ENCODE measurements around the gene C1GALT1C1.
A peak's percentile ranks its signal among the peaks of the same experiment; 100 is the strongest.
"Not testable (repeated sequence)": the region's sequence is repeated elsewhere in the genome, so short reads cannot be mapped to it uniquely, and the experiment has no call there.

C1GALT1C1 gene

DNA sequence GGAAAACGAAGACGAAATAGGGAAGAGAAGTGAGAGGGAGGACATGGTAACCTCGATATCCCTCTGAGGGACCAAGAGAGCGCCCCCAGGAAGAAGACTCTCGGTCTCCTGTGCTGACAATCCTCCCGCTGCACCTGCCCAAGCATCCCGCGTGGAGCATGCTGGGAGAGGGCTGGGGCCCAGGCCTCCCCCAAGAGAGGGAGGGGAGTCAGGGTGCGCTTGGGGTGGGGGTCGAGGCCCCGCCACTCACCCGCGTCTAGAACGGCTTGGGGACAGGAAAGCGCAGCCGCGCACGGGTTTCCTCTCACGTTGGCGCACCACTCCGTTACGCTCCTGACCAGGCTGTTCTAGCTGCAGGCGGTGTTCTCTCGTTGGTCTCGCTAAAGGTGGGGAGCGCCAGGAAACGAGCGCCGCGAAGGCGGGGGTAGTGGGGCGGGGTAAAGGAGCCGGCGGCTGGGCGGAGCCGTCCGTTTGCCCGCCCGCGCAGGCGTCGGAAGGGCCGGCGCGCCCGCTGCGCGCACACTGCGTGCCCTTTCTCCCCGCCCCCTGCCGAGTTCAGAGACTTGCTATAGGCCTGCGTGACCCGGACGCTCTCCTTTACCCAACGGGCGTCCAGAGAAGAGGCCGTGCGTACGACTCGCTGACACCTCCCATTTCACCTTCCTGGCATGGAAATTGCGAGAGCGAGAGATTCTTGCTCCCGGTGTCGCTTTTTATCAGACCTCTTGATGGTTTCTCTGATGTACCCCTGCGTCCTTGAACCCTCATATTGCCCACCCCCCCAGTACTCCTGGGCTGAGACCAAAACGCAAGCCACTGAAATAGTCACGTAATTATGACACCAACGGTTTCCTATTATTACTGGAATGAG is at the start of gene C1GALT1C1:
Gene C1GALT1C1 (minus strand): TSS at position 388 of the 871 bp plus-strand sequence. CDS start 2,888 bp downstream, outside the sequence.
- Histone ChIP-seq H3K27me3 (ENCODE audit: control insufficient read depth, insufficient read depth, low read length) (no peaks in the 10 kb centered on the region), H3K36me3 (ENCODE audit: control insufficient read depth, insufficient read depth, low read length) (no peaks in the 10 kb centered on the region), H3K9me3 (ENCODE audit: control insufficient read depth, low read length) (no peaks in the 10 kb centered on the region), H3K9ac (ENCODE audit: low read length) (peak within 1 kb of the TSS; percentile 84), H3K4me3 (ENCODE audit: low read length) (peak within 1 kb of the TSS; percentile 36), H3K4me1 (ENCODE audit: control insufficient read depth, insufficient read depth, low read length) (no peaks in the 10 kb centered on the region)

DNA sequence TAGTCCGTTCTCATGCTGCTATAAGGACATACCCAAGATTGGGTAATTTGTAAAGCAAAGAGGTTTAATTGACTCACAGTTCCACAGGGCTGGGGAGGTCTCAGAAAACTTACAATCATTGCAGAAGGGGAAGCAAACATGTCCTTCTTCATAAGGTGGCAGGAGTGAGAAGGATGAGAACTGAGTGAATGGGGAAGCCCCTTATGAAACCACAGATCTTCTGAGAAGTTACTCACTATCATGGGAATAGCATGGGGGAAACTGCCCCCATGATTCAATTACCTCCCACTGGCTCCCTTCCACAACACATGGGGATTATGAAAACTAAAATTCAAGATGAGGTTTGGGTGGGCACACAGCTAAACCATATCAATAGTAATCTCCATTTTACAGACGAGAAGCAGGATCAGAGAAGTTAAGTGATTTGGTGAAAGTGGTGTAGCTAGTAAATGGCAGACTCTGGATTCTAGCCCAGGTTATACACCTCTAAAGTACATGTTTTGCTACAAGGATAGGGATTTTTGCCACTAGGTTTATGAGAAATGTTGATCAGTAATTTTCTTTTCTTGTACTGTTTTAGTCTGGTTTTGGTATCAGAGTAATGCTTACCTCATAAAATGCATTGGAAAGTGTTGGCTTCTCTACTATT is 47.3 kb upstream of the C1GALT1C1 start:
- Histone ChIP-seq H3K4me1 (ENCODE audit: control insufficient read depth, insufficient read depth, low read length) (peaks cover 9% of the 10 kb centered on the region), H3K27me3 (ENCODE audit: control insufficient read depth, insufficient read depth, low read length) (no peaks in the 10 kb centered on the region), H3K36me3 (ENCODE audit: control insufficient read depth, insufficient read depth, low read length) (no peaks in the 10 kb centered on the region), H3K4me3 (ENCODE audit: low read length) (no peak overlapping the region), H3K9me3 (ENCODE audit: control insufficient read depth, low read length) (no peaks in the 10 kb centered on the region), H3K9ac (ENCODE audit: low read length) (no peak overlapping the region)

DNA sequence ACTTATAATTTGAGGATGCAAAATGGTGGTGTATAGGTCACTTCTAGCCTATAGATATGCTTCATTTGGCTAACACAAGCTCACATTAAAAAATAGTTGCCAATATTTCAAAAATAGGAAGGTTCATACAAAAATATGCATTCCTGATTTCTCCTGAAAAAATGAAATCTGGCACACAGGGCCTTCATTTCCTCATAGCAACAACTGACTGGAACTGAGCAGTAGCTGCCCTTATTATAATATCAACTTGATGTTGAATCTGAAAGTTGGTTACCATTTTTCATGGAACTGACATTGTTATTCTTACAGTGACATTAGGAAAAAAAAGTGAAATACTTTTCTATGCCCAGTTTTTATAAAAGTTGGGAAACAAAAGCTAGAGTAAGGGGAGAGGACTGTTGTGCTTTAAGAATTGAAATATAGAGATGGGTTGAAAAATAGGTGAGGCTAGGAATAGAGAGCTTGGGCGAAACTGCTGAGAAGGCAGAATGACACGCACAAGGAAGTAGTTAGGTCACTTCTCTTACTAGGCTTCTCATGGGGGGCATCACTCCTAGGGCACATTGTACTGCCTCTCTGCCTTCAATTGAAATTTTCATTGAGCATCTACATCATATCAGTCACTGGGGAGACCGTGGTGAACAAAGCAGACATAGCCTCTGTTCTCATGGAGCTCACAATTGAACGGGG is 43.1 kb upstream of the C1GALT1C1 start:
- H3K4me1 ChIP-seq (ENCODE audit: control insufficient read depth, insufficient read depth, low read length): peaks cover 15% of the 10 kb centered on the region
- H3K9me3 ChIP-seq (ENCODE audit: control insufficient read depth, low read length): no peaks in the 10 kb centered on the region
- H3K36me3 ChIP-seq (ENCODE audit: control insufficient read depth, insufficient read depth, low read length): no peaks in the 10 kb centered on the region
- no peak overlapping the region for H3K4me3 ChIP-seq (ENCODE audit: low read length)
- no peak overlapping the region for H3K9ac ChIP-seq (ENCODE audit: low read length)
- no peaks in the 10 kb centered on the region for H3K27me3 ChIP-seq (ENCODE audit: control insufficient read depth, insufficient read depth, low read length)

DNA sequence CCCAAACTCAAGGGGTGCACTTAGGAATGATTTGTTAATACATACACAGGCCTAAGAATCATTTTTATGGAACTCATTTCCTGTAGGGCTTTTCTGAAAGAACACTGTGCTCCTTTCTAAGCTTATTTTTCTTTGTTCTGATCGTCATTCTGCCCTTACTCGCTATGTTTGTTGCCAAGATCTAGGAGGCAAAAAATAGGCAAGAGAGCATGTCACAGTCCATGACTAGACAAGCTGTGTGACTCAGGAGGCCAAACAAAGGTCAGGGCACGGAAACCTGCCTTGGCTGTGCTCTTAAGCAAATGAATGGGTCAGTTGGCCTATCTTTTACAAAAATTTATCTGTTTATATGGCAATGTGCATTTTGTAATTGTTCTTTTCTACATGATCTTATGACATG is 42.5 kb upstream of the C1GALT1C1 start:
- Histone ChIP-seq H3K9ac (ENCODE audit: low read length) (no peak overlapping the region), H3K9me3 (ENCODE audit: control insufficient read depth, low read length) (no peaks in the 10 kb centered on the region), H3K4me3 (ENCODE audit: low read length) (no peak overlapping the region), H3K27me3 (ENCODE audit: control insufficient read depth, insufficient read depth, low read length) (no peaks in the 10 kb centered on the region), H3K4me1 (ENCODE audit: control insufficient read depth, insufficient read depth, low read length) (peaks cover 15% of the 10 kb centered on the region), H3K36me3 (ENCODE audit: control insufficient read depth, insufficient read depth, low read length) (no peaks in the 10 kb centered on the region)

DNA sequence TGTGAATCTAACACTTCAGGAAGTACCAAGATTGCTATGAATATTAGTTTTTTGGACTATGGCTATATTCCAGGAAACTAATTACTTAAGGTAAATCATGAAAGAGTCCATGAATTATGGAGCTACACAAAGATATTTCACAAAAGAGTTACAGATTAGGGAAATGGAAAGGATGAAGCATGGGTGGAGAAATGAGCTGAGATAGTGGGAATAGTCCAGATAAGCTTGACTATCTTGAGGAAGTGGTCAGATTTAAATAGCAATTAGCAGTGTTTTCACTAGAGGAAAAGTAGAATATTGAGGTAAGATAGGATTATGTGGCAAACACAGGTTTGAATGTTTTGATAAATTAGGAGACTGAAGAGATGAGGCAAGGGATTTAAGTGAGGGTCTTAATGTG is 42.1 kb upstream of the C1GALT1C1 start:
- Histone ChIP-seq H3K4me3 (ENCODE audit: low read length) (no peak overlapping the region), H3K4me1 (ENCODE audit: control insufficient read depth, insufficient read depth, low read length) (peaks cover 15% of the 10 kb centered on the region), H3K27me3 (ENCODE audit: control insufficient read depth, insufficient read depth, low read length) (no peaks in the 10 kb centered on the region), H3K9me3 (ENCODE audit: control insufficient read depth, low read length) (no peaks in the 10 kb centered on the region), H3K36me3 (ENCODE audit: control insufficient read depth, insufficient read depth, low read length) (no peaks in the 10 kb centered on the region), H3K9ac (ENCODE audit: low read length) (no peak overlapping the region)

DNA sequence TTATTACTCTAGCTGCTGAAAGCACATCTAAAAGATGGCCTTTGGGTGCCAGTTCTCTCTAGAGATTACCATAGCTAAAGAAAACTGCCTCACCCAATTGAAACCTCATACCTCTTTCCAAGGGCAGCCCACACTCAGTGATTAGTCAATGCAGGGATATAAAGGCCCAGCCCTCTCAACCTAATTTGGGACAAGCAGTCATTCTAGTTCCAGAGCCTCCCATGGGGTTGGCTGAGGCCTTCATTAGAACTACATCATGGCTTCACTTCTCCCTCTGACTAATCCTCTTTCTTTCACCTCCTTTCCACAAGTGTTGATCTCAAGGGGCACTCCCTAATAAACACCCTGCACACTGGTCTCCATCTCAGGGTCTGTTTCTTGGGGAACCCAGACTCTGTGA is 38.5 kb upstream of the C1GALT1C1 start:
- Histone ChIP-seq H3K4me1 (ENCODE audit: control insufficient read depth, insufficient read depth, low read length) (peaks cover 15% of the 10 kb centered on the region), H3K36me3 (ENCODE audit: control insufficient read depth, insufficient read depth, low read length) (no peaks in the 10 kb centered on the region), H3K4me3 (ENCODE audit: low read length) (no peak overlapping the region), H3K27me3 (ENCODE audit: control insufficient read depth, insufficient read depth, low read length) (no peaks in the 10 kb centered on the region), H3K9ac (ENCODE audit: low read length) (no peak overlapping the region), H3K9me3 (ENCODE audit: control insufficient read depth, low read length) (no peaks in the 10 kb centered on the region)

DNA sequence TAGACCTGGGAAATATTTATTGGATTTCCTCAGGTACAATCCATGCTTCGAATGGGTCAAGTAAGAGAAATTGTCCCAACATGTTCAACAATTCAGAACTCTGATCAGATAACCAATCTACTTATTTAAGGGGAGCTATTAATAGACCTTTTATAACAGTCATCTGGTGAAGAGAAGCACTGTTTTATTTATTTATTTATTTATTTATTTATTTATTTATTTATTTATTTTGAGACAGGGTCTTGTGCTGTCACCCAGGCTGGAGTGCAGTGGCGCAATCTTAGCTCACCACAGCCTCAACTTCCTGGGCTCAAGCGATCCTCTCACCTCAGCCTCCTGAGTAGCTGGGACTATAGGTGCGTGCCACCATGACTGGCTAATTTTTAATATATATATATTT is 34.7 kb upstream of the C1GALT1C1 start:
- H3K27me3 ChIP-seq (ENCODE audit: control insufficient read depth, insufficient read depth, low read length); H3K9ac ChIP-seq (ENCODE audit: low read length); H3K36me3 ChIP-seq (ENCODE audit: control insufficient read depth, insufficient read depth, low read length); H3K4me3 ChIP-seq (ENCODE audit: low read length); H3K9me3 ChIP-seq (ENCODE audit: control insufficient read depth, low read length); H3K4me1 ChIP-seq (ENCODE audit: control insufficient read depth, insufficient read depth, low read length): not testable (repeated sequence)

DNA sequence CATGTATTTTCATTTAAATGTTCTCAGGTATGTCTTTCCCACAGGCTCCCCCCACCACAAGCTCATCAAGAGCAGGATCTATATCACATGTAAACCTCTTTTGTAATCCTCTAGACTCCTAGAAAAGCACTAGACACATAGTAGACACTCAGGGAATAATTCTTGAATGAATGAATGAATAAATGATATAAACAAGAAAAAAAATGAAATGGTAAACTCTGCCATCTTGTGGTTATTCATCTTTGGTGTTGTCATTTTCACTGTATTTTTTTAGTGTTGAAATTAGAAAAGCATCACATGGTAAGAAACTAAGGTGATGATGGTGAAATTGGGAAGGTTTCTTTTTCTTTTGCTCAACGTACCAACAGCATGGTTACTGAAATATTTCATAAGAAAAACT is 34.2 kb upstream of the C1GALT1C1 start:
- no peak overlapping the region for H3K4me3 ChIP-seq (ENCODE audit: low read length)
- H3K9ac ChIP-seq (ENCODE audit: low read length): no peak overlapping the region
- H3K27me3 ChIP-seq (ENCODE audit: control insufficient read depth, insufficient read depth, low read length): no peaks in the 10 kb centered on the region
- H3K4me1 ChIP-seq (ENCODE audit: control insufficient read depth, insufficient read depth, low read length): no peaks in the 10 kb centered on the region
- H3K9me3 ChIP-seq (ENCODE audit: control insufficient read depth, low read length): no peaks in the 10 kb centered on the region
- no peaks in the 10 kb centered on the region for H3K36me3 ChIP-seq (ENCODE audit: control insufficient read depth, insufficient read depth, low read length)

DNA sequence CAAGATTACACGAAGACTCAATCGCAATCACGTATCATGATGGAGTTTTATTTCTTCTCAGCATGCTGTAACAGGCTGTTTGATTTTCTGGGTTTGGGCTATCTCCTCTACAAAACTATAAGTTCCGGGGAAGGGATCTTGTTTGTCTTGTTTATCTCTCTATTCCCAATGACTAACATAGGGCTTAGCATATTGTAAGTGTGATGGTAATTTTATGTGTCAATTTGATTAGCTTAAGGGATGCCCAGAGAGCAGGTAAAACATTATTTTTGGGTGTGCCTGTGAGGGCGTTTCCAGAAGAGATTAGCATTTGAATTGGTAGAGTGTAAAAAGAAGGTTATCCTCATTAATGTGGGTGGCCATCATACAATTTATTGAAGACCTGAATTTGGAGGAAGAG is 32.8 kb upstream of the C1GALT1C1 start:
- Histone ChIP-seq H3K4me1 (ENCODE audit: control insufficient read depth, insufficient read depth, low read length) (no peaks in the 10 kb centered on the region), H3K36me3 (ENCODE audit: control insufficient read depth, insufficient read depth, low read length) (no peaks in the 10 kb centered on the region), H3K4me3 (ENCODE audit: low read length) (no peak overlapping the region), H3K9me3 (ENCODE audit: control insufficient read depth, low read length) (no peaks in the 10 kb centered on the region), H3K9ac (ENCODE audit: low read length) (no peak overlapping the region), H3K27me3 (ENCODE audit: control insufficient read depth, insufficient read depth, low read length) (no peaks in the 10 kb centered on the region)

DNA sequence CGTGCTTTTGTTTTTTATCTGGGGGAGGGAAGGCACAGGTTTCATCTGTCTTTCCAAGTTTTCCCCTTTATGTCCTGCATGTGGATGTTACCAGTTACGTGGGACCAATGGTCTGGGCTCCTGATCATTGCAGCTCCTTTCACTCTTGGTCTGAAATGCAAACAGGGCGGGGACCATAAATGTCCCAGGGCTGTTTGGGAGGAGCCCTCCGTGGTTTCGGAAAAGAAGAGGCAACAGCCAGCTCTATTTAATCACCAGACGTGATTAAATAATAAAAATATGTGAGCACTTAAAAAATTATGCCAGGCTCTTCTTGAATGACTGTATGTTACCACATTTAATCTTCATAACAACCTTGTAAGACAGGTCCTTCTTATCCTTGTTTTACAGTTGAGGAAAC is 30.8 kb upstream of the C1GALT1C1 start:
- H3K4me1 ChIP-seq (ENCODE audit: control insufficient read depth, insufficient read depth, low read length): no peaks in the 10 kb centered on the region
- no peaks in the 10 kb centered on the region for H3K27me3 ChIP-seq (ENCODE audit: control insufficient read depth, insufficient read depth, low read length)
- no peak overlapping the region for H3K9ac ChIP-seq (ENCODE audit: low read length)
- H3K9me3 ChIP-seq (ENCODE audit: control insufficient read depth, low read length): no peaks in the 10 kb centered on the region
- no peaks in the 10 kb centered on the region for H3K36me3 ChIP-seq (ENCODE audit: control insufficient read depth, insufficient read depth, low read length)
- no peak overlapping the region for H3K4me3 ChIP-seq (ENCODE audit: low read length)

DNA sequence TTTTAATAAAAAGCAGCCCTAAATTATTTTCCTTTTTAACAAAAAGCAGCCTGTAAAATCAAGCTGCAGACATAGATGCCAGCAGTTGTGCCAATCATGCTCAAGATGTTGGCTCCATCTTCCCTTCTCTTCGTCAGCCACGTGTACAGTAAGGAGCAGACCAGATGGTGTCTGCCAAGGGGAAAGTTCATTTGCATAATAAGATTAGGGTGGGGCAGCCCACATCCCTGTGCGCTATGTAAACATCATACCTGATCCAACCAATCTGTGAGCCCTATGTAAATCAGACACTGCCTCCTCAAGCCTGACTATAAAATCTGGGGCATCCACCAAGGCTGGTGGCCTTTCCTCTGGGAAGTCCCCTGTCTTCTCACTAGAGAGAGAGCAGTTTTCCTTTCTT is 23.1 kb upstream of the C1GALT1C1 start:
- no peaks in the 10 kb centered on the region for H3K4me1 ChIP-seq (ENCODE audit: control insufficient read depth, insufficient read depth, low read length)
- H3K4me3 ChIP-seq (ENCODE audit: low read length): no peak overlapping the region
- H3K9me3 ChIP-seq (ENCODE audit: control insufficient read depth, low read length): no peaks in the 10 kb centered on the region
- H3K36me3 ChIP-seq (ENCODE audit: control insufficient read depth, insufficient read depth, low read length): no peaks in the 10 kb centered on the region
- H3K9ac ChIP-seq (ENCODE audit: low read length): no peak overlapping the region
- H3K27me3 ChIP-seq (ENCODE audit: control insufficient read depth, insufficient read depth, low read length): no peaks in the 10 kb centered on the region

DNA sequence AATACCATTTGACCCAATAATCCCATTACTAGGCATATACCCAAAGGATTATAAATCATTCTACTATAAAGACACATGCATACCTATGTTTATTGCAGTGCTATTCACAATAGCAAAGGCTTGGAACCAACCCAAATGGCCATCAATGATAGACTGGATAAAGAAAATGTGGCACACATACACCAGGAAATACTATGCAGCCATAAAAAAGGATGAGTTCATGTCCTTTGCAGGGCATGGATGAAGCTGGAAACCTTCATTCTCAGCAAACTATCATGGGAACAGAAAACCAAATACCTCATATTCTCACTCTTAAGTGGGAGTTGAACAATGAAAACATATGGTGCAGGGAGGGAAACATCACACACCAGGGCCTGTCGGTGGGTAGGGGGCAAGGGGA is 22.4 kb upstream of the C1GALT1C1 start:
- not testable (repeated sequence) for H3K9ac ChIP-seq (ENCODE audit: low read length); H3K4me1 ChIP-seq (ENCODE audit: control insufficient read depth, insufficient read depth, low read length); H3K27me3 ChIP-seq (ENCODE audit: control insufficient read depth, insufficient read depth, low read length); H3K9me3 ChIP-seq (ENCODE audit: control insufficient read depth, low read length); H3K36me3 ChIP-seq (ENCODE audit: control insufficient read depth, insufficient read depth, low read length); H3K4me3 ChIP-seq (ENCODE audit: low read length)
